Right atrium auricular region (tissue), 2 donors: ENCODE measurements around the gene TENT4B. TPM values are rescaled to one million over a fixed set of nuclear protein-coding genes. Genes with fewer than 3 reads are reported as not detected.
A peak's percentile ranks its signal among the peaks of the same experiment; 100 is the strongest.

Experiments used
- DNase-seq: peaks from one replicate; pipeline ENCODE4 v3.0.0-alpha.2; 2019; ENCODE audit warnings: low spot score
- H3K27ac ChIP-seq, 2 donors: fragments of 200-600 bp; sonication (generic); 1 replicate in 1 of 2; 2 replicates in 1 of 2; pipeline ENCODE4 v1.5.1; 2016 to 2019
- H3K27me3 ChIP-seq, 2 donors: fragments of 200-600 bp; sonication (generic); one replicate each; pipeline versions ENCODE4 v1.5.1 to v1.6.0; 2017 to 2019
- H3K36me3 ChIP-seq: fragments of 200-600 bp; sonication (generic); one replicate; pipeline ENCODE4 v1.5.1; 2016
- H3K4me1 ChIP-seq, 2 donors: fragments of 200-600 bp; sonication (generic); one replicate each; pipeline versions ENCODE4 v1.5.1 to v1.6.0; 2017 to 2019
- H3K4me3 ChIP-seq, 2 donors: fragments of 200-600 bp; sonication (generic); 1 replicate in 1 of 2; 2 replicates in 1 of 2; pipeline ENCODE4 v1.5.1; 2017 to 2019; ENCODE audit warnings: mild to moderate bottlenecking in 1 of 2, moderate library complexity in 1 of 2
- H3K9me3 ChIP-seq, 2 donors: fragments of 200-600 bp; sonication (generic); one replicate each; pipeline ENCODE4 v1.5.1; 2019
- CTCF ChIP-seq, 2 donors: fragments of 200-600 bp; sonication (generic); IDR thresholded peaks; one replicate each; pipeline ENCODE4 v1.5.1; 2019; ENCODE audit warnings: antibody characterized with exemption in 2 of 2
- total RNA-seq, 2 donors: library from RNA; depleted of rRNA; stranded (reverse); fragments of >200 nt; gene quantifications; one replicate each; pipeline ENCODE4 v1.1.0, GENCODE V29; 2016

The TENT4B gene
- total RNA-seq, 2 donors from 2014 or later = 5.0 to 6.1 TPM

GRCh38 chr16:50246299-50247122 is 93.4 kb downstream of the TENT4B start:
- H3K4me3 ChIP-seq = peak overlapping the region; percentile 58 to 69
- H3K36me3 ChIP-seq = no peaks in the 10 kb centered on the region
- DNase-seq = peak; percentile 62
- TF ChIP-seq CTCF (IDR thresholded peaks at IDR 0.05) = no peak
- no peaks in the 10 kb centered on the region for H3K27me3 ChIP-seq
- H3K4me1 ChIP-seq = peaks cover 0 to 20% of the 10 kb centered on the region in 2 donors
- peak overlapping the region; percentile 35 to 69 for H3K27ac ChIP-seq
- no peaks in the 10 kb centered on the region for H3K9me3 ChIP-seq

DNA sequence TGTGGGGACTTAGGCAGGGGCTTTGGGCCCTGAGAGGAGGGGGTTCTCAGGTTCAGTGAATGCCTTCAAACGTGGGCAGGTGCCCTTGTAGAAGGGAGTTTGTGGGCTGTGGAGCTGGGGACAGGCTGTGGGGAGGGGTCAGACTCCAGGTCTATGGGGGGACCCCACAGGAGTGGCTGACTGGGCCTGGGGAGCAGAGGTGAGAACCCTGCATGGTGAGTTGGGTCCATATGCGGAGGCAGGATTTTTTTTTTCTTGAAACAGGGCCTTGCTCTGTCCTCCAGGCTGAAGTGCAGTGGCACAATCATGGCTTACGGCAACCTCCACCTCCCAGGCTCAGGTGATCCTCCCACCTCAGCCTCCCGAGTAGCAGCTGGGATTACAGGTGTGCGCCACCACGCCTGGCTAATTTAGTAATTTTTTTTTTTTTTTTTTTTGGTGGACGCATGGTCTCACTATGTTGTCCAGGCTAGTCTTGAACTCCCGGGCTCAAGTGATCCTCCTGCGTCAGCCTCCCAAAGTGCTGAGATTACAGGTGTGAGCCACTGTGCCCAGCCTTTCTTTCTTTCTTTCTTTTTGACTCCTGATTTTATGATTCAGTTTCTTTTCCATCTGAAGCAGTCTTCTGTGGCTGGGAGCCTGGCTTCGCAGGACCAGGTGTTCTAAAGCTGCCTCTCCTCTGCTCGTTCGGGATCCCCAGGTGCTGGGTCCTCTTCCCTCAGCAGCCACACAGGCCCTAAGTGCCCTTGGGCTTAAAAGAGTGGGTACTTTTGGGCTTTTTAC is 94.2 kb downstream of the TENT4B start:
- H3K4me1 ChIP-seq = peaks cover 0 to 20% of the 10 kb centered on the region in 2 donors
- TF ChIP-seq CTCF (IDR thresholded peaks at IDR 0.05) = no peak
- no peaks in the 10 kb centered on the region for H3K9me3 ChIP-seq
- H3K27ac ChIP-seq = peak overlapping the region in 1 of 2 donors; percentile 69
- no peaks in the 10 kb centered on the region for H3K36me3 ChIP-seq
- H3K27me3 ChIP-seq = no peaks in the 10 kb centered on the region
- DNase-seq = peak; percentile 52
- peak overlapping the region in 1 of 2 donors; percentile 69 for H3K4me3 ChIP-seq

- no peak for TF ChIP-seq CTCF (IDR thresholded peaks at IDR 0.05)
- no peak overlapping the region for H3K4me3 ChIP-seq
- peak; percentile 57 for DNase-seq
- peaks cover 0 to 20% of the 10 kb centered on the region in 2 donors for H3K4me1 ChIP-seq
- no peaks in the 10 kb centered on the region for H3K36me3 ChIP-seq
- H3K9me3 ChIP-seq = no peaks in the 10 kb centered on the region
- no peaks in the 10 kb centered on the region for H3K27me3 ChIP-seq
- no peak overlapping the region for H3K27ac ChIP-seq
Observed at GRCh38 chr16:50247906-50248608, 95.0 kb downstream of the TENT4B start.

DNA sequence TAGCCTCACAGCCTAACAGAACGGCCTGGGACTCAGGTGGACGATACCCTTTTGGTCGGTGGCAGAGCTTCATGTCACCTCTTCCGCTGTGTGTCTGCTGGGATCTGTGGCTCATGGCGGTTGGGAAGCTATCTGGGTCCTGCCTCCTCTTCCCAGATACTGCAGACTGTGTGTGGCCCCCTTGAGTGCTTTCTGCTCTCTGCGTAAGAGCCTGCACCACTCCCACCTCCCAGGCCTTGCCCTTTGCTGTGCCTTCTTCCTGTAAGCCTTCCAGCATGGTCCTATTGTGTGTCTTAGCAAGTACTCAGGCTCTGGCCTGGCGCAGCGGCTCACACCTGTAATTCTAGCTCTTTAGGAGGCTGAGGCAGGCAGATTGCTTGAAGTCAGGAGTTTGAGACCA is 95.7 kb downstream of the TENT4B start:
- H3K27ac ChIP-seq = no peak overlapping the region
- H3K27me3 ChIP-seq = no peaks in the 10 kb centered on the region
- H3K4me1 ChIP-seq = peaks cover 0 to 20% of the 10 kb centered on the region in 2 donors
- TF ChIP-seq CTCF (IDR thresholded peaks at IDR 0.05) = no peak
- H3K4me3 ChIP-seq = no peak overlapping the region
- peak; percentile 56 for DNase-seq
- no peaks in the 10 kb centered on the region for H3K9me3 ChIP-seq
- no peaks in the 10 kb centered on the region for H3K36me3 ChIP-seq

GRCh38 chr16:50251375-50252081 is 98.4 kb downstream of the TENT4B start:
- TF ChIP-seq CTCF (IDR thresholded peaks at IDR 0.05) = no peak
- Histone ChIP-seq H3K9me3 (no peaks in the 10 kb centered on the region), H3K27me3 (no peaks in the 10 kb centered on the region), H3K4me1 (peaks cover 0 to 5% of the 10 kb centered on the region in 2 donors), H3K36me3 (no peaks in the 10 kb centered on the region), H3K27ac (no peak overlapping the region), H3K4me3 (no peak overlapping the region)
- DNase-seq = peak; percentile 64
